ENCODE measurements around the gene PPP2R5C. TPM values are rescaled to one million over a fixed set of nuclear protein-coding genes. Genes with fewer than 3 reads are reported as not detected.

Gene PPP2R5C
- total RNA-seq, 1 experiment from 2014 or later: 120 TPM

GRCh38 chr14:101954501-101954900 is 193.0 kb downstream of the PPP2R5C start:
- peaks cover 5% of the 10 kb centered on the region for H3K36me3 Mint-ChIP-seq (ENCODE audit: insufficient read depth, unreplicated experiment)
- intact Hi-C loops (cut with micrococcal nuclease; ENCODE audit: unreplicated experiment): no loop called here
- H3K4me3 Mint-ChIP-seq (ENCODE audit: low read depth, unreplicated experiment): no peak overlapping the region
- CTCF ChIA-PET: no interaction called here
- no peaks in the 10 kb centered on the region for H3K27me3 Mint-ChIP-seq (ENCODE audit: unreplicated experiment)
- no TSS peak for BruUV-seq (replicated peaks)
- TF ChIP-seq CTCF (IDR thresholded peaks at IDR 0.05; ENCODE audit: unreplicated experiment): no peak
- DNase-seq: no peak
- H3K27ac Mint-ChIP-seq (ENCODE audit: unreplicated experiment): no peak overlapping the region
- H3K4me1 Mint-ChIP-seq (ENCODE audit: low read depth, unreplicated experiment): peaks cover 2% of the 10 kb centered on the region
- no peaks in the 10 kb centered on the region for H3K9me3 Mint-ChIP-seq (ENCODE audit: low read depth, unreplicated experiment)

- no peak for TF ChIP-seq CTCF (IDR thresholded peaks at IDR 0.05; ENCODE audit: unreplicated experiment)
- Mint-ChIP-seq H3K4me1 (ENCODE audit: low read depth, unreplicated experiment) (peaks cover 10% of the 10 kb centered on the region), H3K4me3 (ENCODE audit: low read depth, unreplicated experiment) (no peak overlapping the region), H3K36me3 (ENCODE audit: insufficient read depth, unreplicated experiment) (no peaks in the 10 kb centered on the region), H3K27ac (ENCODE audit: unreplicated experiment) (no peak overlapping the region), H3K9me3 (ENCODE audit: low read depth, unreplicated experiment) (no peaks in the 10 kb centered on the region), H3K27me3 (ENCODE audit: unreplicated experiment) (no peaks in the 10 kb centered on the region)
- intact Hi-C loops (cut with micrococcal nuclease; ENCODE audit: unreplicated experiment): no loop called here
- CTCF ChIA-PET: no interaction called here
- DNase-seq: no peak
- no TSS peak for BruUV-seq (replicated peaks)
These were observed 194.2 kb downstream of the PPP2R5C start for GRCh38 chr14:101955695-101956161.

- no TSS peak for BruUV-seq (replicated peaks)
- no peaks in the 10 kb centered on the region for H3K27me3 Mint-ChIP-seq (ENCODE audit: unreplicated experiment)
- CTCF ChIA-PET: no interaction called here
- peaks cover 16% of the 10 kb centered on the region for H3K4me1 Mint-ChIP-seq (ENCODE audit: low read depth, unreplicated experiment)
- intact Hi-C loops (cut with micrococcal nuclease; ENCODE audit: unreplicated experiment): no loop called here
- H3K36me3 Mint-ChIP-seq (ENCODE audit: insufficient read depth, unreplicated experiment): no peaks in the 10 kb centered on the region
- no peaks in the 10 kb centered on the region for H3K9me3 Mint-ChIP-seq (ENCODE audit: low read depth, unreplicated experiment)
- no peak overlapping the region for H3K27ac Mint-ChIP-seq (ENCODE audit: unreplicated experiment)
- H3K4me3 Mint-ChIP-seq (ENCODE audit: low read depth, unreplicated experiment): no peak overlapping the region
- no peak for DNase-seq
- TF ChIP-seq CTCF (IDR thresholded peaks at IDR 0.05; ENCODE audit: unreplicated experiment): no peak
These were observed 194.8 kb downstream of the PPP2R5C start for GRCh38 chr14:101956179-101956885.

GRCh38 chr14:101957406-101958234 is 196.1 kb downstream of the PPP2R5C start:
- no peak for DNase-seq
- BruUV-seq (replicated peaks): no TSS peak
- Mint-ChIP-seq H3K4me3 (ENCODE audit: low read depth, unreplicated experiment) (no peak overlapping the region), H3K36me3 (ENCODE audit: insufficient read depth, unreplicated experiment) (no peaks in the 10 kb centered on the region), H3K27me3 (ENCODE audit: unreplicated experiment) (no peaks in the 10 kb centered on the region), H3K4me1 (ENCODE audit: low read depth, unreplicated experiment) (peaks cover 27% of the 10 kb centered on the region), H3K27ac (ENCODE audit: unreplicated experiment) (no peak overlapping the region), H3K9me3 (ENCODE audit: low read depth, unreplicated experiment) (no peaks in the 10 kb centered on the region)
- no peak for TF ChIP-seq CTCF (IDR thresholded peaks at IDR 0.05; ENCODE audit: unreplicated experiment)
- intact Hi-C loops (cut with micrococcal nuclease; ENCODE audit: unreplicated experiment): no loop called here
- CTCF ChIA-PET: no interaction called here
